ENCODE measurements around the gene SEM1.

DNA sequence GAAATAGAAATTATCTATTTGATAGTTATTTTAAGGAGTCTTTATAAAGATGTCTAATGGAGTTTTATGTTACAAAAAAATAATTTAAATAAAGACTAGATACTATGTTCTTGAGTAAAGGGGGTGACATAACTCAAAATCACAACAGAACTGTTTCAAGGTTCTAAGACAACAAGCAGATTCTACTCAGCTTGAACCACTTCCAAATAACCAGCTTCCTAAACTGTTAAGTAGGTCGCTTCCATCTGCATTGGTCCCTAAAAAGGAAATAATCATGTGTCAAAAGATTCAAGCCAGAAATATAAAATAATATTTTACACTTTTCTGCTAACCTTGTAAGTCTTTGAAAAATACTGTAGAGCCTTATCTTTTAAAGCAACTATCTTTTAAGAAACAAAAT is 14.1 kb downstream of the SEM1 start:
- TF ChIP-seq POLR2A (IDR thresholded peaks at IDR 0.05; ENCODE audit: low read length) (no peak), GATA1 (IDR thresholded peaks at IDR 0.05; ENCODE audit: low read depth, low read length) (no peak)

Data from erythroblast (primary cell).